ENCODE measurements around the gene CHRM4.
"Not testable (repeated sequence)": the region's sequence is repeated elsewhere in the genome, so short reads cannot be mapped to it uniquely, and the experiment has no call there.

Gene CHRM4

GRCh38 chr11:46376258-46377050 lies 15.1 kb downstream of the CHRM4 start:
- no peak for TF ChIP-seq CTCF (conservative IDR thresholded peaks at IDR 0.05)
- no peak overlapping the region for H3K27ac ChIP-seq

- no peak for TF ChIP-seq CTCF (conservative IDR thresholded peaks at IDR 0.05)
- H3K27ac ChIP-seq = no peak overlapping the region
These were observed 16.0 kb downstream of the CHRM4 start for GRCh38 chr11:46375392-46376101.

GRCh38 chr11:46374815-46375214 lies 16.8 kb downstream of the CHRM4 start:
- TF ChIP-seq CTCF (conservative IDR thresholded peaks at IDR 0.05) = no peak
- H3K27ac ChIP-seq = no peak overlapping the region

- TF ChIP-seq CTCF (conservative IDR thresholded peaks at IDR 0.05) = no peak
- H3K27ac ChIP-seq = no peak overlapping the region
These were observed 17.5 kb downstream of the CHRM4 start for GRCh38 chr11:46373787-46374740.

- H3K27ac ChIP-seq = not testable (repeated sequence)
These were observed 19.1 kb downstream of the CHRM4 start for GRCh38 chr11:46372501-46372900.

GRCh38 chr11:46372086-46372485 lies 19.5 kb downstream of the CHRM4 start:
- H3K27ac ChIP-seq = no peak overlapping the region
- no peak for TF ChIP-seq CTCF (conservative IDR thresholded peaks at IDR 0.05)

GRCh38 chr11:46371262-46371661 lies 20.3 kb downstream of the CHRM4 start:
- H3K27ac ChIP-seq = not testable (repeated sequence)

GRCh38 chr11:46370253-46370652 lies 21.3 kb downstream of the CHRM4 start:
- H3K27ac ChIP-seq = no peak overlapping the region
- no peak for TF ChIP-seq CTCF (conservative IDR thresholded peaks at IDR 0.05)
